HG02610 (cell line): ENCODE results near the gene IL15RA.
"Not testable (repeated sequence)": the region's sequence is repeated elsewhere in the genome, so short reads cannot be mapped to it uniquely, and the experiment has no call there.

Source experiments
- ATAC-seq: cut with Tn5 transposase; IDR thresholded peaks from one replicate; pipeline ENCODE4 v1.9.1; 2021; ENCODE audit warnings: mild to moderate bottlenecking, moderate library complexity; ENCODE audit not compliant: unreplicated experiment

The IL15RA gene

DNA sequence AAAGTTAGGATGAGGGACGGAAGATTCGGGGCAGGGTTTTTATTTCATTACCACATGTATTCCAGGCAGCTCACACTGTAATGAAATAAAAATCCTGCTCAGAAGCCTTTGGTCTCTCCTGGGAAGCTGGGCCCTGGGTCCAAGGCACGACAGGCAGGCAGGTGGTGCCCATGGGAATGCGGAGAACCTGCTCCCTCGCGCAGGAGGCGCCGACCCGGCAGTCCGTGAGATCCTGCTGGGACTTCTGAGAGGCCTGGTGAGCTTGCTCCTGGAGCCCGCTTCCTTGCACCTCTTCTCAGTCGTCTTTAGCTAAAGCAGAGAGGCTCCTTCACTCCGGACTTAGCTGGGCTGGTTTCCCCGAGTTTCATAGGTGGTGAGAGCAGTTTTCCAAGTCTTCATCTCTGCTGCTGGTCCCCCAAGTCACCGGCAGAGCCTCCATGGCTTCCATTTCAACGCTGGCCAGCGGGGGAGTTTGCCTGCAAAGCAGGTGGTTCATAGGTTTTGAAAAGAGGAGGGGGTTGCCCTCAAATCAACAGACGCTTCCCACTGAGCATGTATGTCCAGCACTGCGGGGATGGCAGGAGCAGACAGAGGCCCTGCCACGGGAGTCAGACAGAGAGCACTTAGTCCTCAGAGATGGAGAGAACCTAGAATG lies 24.5 kb downstream of the IL15RA start:
- ATAC-seq, result no peak

DNA sequence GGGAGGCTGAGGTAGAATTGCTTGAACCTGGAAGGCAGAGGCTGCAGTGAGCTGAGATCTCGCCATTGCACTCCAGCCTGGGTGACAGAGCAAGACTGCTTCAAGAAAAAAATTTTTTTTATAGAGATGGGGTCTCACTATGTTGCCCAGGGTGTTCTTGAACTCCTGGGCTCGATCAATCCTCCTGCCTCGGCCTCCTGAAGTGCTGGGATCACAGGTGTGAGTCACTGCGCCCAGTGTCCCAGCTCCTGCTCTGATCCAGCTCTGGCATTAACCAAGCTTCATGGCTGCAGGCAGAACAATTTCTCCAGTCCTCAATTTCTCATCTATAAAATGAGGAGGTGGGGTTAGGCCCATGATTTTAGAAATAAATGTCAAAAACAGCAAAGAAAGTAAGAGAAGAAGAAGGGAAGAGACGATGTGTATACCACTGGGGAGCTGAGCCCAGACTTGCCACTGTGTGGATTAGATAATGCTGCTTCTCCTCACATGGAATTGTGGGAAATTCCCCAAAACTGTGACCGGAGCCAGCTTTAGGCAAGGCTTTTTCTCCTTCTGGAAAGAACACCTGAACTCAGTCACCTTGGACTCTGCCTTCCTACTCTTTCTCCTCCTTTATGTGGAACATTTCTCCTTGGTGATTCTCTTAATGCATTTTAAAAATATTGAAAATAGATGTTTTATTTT lies 25.5 kb downstream of the IL15RA start:
- no peak for ATAC-seq

DNA sequence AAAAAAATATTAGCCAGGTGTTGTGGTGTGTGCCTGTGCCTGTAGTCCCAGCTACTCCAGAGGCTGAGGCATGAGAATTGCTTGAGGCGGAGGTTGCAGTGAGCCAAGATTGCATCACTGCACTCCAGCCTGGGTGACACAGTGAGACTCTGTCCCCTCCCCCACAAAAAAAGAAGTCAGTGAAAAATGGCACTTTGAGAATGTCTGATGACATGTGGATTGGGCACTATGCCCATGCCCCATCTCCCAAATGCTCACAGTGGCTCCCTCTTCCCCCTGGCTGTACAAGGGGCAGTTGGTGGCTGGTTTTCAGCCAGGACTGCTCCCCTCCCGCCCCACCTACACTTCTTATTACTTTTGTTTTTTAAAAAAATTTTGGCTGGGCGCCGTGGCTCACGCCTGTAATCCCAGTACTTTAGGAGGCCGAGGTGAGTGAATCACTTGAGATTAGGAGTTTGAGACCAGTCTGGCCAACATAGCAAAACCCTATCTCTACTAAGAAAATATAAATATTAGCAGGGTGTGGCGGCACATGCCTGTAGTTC lies 26.1 kb downstream of the IL15RA start:
- no peak for ATAC-seq

DNA sequence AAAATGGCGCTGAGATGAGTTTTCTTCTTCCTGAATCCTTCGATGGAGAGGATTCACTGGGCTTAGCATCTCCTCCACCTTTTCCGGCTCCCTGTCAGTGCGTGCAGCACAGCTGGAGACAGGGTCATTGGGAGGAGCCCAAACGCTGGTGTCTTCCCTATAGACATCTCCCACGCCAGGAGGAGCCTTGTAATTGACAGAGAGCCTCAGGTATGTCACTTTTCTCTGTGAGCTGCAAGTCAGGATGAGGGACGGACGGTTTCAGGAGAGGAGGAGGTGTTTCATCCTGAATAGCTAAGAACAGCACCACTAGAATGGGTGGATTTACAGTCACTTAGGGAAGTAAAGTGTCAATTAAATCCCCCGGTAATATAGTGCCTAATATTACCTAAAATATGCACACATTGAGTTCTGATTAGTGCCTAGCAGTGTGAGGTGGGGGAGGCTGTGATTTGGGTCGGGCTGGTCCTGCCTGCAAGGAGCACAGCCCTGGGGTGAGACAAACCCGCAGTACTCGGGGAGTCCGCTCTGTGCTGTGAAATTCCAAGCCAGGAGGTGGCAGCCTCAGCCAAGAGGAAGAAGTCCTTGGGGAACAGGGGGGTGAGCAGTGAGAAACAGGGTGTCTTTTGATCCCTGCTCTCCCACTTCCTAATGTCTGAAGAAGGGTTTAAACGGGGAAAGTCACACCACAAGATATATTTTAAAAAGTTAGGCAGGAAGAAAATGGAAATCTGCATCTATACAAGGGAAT lies 28.2 kb downstream of the IL15RA start:
- no peak for ATAC-seq

DNA sequence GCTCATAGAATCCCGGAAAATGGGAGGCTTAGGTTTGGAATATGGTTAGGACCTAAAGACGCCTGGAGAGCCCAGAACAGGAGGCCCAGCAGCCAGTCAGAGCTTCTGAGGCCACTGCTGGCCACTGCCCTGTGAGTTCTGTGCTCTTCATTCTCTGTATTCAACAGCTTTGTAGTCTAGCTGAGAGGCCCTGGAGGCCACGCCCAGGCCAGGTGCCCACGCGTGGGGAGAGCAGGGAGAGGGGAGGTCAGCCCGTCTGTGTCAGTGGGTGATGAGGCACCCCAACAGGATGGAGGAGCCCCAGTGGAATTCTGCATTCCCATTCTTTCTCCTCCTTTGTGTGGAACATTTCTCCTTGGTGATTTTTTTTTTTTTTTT lies 29.1 kb downstream of the IL15RA start:
- no peak for ATAC-seq

DNA sequence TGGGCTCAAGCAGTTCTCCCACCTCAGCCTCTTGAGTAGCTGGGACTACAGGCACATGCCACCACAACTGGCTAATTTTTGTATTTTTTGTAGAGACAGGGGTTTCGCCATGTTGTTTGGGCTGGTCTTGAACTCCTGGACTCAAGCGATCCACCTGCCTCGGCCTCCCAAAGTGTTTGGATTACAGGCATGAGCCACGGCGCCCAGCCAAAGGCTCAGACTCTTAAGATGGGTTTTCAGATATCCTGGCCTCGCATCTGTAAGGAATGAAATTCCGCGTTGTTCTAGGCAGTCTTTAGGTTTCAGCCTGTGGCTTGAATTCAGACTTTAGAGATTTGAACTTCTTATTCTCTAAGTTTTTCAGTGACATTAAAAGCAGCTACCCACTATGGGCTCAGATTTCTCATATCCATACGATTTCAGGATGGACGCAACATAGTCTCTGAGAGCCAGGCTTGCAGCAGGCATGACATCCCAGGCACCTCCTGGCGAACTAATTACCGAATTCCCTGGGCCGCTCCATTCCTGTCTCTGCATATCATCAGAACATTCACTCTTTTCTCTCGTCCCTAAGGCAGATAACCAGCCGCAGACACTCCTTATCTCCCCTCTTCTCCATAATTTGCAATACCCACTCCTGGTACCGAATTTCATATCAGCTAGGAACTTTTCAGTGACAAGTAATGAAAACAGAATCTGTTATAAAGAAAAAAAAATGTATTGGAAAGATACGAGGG lies 29.7 kb downstream of the IL15RA start:
- ATAC-seq, result no peak

DNA sequence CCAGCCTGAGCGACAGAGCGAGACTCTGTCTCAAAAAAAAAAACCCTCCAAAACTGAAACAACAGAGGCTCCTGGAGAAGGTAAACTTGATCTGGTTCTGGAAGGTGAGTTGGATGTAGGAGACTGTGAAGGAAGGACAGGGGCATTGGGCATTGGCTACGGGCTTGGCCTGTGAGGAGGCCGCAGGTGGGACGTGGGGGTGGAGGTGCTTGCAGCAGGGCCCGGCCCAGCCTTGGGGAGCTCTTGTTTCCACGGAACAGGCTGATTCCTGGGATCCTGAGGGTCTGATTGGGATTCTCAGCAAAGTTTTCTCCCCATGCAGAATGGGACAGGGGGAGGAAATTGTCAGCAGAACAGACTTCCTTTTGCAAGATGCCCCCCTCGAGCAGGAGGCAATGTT lies 30.6 kb downstream of the IL15RA start:
- no peak for ATAC-seq

DNA sequence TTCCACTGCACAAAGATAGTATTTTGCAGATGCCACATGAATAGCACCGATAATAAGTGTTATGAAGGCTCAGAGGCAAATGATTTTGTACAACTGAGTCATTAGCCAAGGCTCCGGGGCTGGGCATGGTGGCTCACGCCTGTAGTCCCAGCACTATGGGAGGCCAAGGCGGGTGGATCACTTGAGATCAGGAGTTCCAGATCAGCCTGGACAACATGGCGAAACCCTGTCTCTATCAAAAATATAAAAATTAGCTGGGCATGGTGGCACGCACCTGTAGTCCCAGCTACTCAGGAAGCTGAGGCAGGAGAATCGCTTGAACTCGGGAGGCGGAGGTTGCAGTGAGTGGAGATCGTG lies 30.9 kb downstream of the IL15RA start:
- not testable (repeated sequence) for ATAC-seq

DNA sequence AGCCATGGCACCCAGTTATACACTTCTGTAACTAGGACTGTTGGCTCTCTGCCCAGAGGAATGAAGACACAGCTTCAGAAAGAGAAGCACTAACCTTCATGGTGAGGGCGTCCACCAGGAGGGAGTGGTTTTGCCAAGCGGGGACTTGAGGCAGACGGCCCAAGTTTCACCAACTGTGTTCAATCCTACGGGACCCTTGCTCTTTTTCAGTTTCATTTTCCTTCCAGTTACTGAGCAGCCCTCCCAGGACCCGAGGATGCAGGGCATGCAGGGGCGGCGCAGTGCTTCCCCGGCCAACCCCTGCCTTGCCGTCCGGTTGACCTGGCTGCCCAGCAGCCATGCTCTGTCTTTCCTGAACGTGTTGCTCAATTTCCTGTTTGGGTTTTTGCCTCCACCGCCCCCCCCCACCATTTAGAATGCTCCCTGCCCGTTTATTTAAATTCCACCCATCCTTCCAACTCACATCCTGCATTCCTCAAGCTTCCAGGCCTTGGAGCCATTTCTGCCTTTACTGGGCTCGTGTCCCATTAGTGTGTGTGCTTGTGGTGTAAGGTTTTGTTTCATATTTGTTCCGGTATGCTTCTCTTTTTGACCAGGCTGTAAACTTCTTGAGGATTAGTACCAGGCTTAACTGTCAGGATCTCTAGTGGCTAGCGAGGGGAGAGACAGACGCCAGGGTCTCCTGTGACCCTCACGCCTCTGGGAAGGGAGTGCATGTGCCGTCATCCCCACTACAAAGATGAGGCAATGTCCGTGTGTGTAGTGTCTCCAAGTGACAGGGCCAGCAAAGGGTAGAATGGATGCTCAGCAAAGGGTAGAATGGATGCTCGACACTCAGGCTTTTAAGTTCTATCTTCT lies 31.6 kb downstream of the IL15RA start:
- ATAC-seq, result no peak

DNA sequence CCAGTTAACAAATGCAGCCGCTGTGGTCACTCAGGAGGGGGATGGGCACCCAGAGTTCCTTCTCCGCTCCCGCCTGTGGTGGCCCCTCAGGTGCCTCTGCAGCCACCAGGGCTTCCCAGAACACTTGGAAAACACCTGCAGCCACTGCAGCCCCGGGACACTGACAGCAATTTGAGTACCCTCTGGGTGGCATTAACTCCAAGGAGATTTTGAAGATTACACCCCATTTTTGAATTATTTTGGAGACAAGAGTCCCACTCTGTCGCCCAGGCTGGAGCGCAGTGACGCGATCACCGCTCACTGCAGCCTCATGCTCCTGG lies 32.2 kb downstream of the IL15RA start:
- ATAC-seq, result no peak

DNA sequence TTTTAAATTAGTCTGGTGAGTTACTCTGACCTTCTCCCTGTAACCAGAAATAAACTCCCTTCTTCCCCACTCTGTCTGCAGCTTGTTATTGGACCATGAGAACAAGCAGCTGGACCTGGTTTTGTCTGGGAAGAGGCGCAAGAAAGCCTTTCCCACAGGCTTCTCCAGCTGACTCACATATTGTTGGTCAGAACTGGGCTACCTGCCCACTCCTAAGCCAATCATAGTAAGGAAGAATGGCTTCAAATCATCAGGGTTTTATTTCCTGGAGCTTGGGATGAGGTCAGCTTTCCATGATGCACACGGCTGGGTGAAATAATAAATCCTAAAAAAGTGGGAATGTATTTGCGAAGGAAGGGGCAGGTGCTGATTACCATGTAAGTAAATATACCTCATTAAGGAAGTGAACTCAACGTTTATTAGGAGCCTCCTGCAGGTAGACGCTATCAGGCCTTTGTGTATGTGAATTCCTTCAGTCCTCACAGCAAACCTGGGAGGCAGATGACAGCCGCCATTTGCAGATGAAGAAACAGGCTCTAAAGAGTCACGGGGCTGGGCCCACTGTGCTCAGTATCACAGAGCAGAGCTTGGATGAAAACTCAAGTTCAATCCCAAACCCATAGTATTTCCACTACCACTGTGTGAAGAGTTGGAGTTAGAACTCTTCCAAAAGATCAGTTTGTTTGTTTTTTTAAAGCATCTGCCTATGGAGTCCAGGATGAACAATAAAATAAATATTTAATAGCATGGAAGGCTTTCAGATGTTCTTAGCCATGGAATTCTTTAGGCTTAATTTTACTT lies 32.8 kb downstream of the IL15RA start:
- ATAC-seq, result no peak

DNA sequence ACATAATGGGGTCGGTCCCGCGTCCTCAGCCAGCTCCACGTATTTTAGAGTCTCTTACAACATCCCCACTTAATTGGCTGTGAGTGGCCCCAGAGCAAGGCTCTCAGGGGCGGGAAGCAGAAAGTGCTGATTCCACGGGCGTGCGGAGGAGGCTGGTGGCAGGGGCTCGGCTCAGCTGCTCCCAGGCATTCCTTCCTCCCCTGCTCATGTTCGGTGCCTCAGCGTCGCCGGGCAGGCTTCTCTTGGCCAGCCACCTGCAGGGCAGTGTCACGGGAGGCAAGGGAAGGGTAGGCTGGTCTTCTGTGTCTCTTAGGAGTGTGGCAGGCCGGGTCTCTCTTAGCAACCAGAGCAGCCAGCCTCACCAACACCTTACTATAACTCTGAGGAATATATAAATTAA lies 33.8 kb downstream of the IL15RA start:
- ATAC-seq, result no peak

DNA sequence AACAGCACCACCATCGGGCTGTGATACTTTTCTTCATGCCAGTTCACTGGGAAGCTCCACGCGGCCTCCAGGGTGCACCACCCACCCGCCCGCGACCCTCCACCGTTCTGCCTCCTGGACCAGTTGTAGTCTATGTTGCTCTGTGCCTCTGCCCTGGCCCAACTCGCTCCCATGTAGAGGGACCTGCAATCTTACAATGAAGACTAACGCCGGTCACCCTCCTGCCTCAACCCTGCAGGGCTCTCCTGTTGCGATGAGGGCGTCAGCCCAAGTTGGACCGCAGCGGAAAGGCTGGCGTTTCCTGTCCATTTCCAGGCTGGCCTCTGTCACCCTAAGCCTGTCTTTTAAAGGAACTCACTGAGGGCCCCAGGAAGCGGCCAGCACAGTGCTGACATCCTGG lies 34.9 kb downstream of the IL15RA start:
- no peak for ATAC-seq

DNA sequence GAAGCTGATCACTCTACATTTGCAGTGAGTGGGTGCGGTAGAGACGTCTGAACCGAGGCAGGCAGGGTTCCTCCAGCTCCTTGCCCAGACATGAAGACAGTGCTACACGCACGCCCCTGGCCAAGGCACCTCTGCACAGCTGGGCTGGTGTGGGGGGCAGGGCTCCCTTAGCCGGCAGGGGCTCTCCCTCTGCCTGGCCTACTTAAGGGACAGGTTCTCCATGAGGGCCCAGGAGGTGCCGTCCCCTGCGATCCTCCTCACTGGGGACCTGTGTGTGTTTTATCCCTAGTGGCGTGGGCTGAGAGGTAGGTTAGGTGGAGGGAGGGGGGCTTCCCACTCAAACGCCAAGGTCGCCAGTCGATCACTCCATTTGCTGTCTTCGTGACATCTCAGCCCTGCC lies 35.3 kb downstream of the IL15RA start:
- no peak for ATAC-seq

DNA sequence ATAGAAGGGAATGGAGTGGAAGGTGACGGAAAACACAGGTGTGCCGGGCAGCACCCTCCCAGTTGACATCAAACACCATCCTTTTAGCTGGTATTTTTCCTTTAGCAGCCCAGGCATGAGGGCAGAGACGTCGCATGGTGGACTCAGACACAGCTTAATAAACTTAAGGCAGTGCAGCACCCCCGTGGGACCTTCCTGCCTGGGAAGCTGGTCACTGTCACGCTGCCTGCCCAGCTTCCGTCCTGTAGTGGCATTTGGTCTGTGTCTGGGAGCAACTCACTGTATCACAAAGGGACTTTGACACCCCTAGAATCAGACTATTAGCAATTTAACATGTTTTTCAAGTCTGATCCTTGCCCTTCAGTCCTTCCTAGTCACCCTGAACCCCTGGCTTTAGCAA lies 35.8 kb downstream of the IL15RA start:
- no peak for ATAC-seq

DNA sequence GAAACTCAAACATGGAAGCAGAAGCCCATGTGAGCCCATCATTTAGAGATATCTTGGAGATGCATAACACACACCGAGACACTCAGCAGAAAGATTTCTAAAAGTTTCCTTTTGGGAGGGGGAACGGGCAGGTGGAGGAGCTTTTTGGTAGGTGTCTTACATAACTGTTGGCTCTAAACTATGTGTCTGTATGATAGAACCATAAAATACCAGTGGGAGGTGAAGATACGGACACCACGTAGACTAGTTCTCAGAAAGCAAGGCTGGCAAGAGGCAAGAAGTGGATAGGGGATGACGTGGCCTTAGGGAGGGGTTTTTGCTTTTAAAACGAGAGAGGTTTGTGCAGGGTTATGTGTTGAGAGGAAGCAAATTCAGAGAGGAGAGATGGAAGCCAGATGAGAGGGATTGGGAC lies 36.5 kb downstream of the IL15RA start:
- ATAC-seq, result no peak

DNA sequence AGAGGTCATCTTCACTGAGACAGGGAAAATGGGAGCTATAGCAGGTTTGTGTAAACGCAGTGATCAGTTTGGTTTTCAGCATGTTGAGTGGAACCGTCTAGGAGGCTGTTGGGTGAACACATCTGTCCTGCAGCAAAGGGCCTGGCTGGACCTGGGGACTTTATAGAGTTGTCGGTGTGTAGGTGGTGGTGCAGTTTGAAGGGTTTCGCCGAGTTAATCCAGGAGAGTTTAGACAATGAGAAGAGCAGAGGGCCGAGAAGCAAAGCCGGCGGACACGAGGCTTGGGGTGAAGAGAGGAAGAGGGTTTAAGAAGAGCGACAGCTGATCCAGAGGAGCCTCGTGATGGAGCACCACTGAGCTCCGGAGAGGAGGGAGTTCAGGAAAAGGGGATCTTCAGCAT lies 39.1 kb downstream of the IL15RA start:
- no peak for ATAC-seq

DNA sequence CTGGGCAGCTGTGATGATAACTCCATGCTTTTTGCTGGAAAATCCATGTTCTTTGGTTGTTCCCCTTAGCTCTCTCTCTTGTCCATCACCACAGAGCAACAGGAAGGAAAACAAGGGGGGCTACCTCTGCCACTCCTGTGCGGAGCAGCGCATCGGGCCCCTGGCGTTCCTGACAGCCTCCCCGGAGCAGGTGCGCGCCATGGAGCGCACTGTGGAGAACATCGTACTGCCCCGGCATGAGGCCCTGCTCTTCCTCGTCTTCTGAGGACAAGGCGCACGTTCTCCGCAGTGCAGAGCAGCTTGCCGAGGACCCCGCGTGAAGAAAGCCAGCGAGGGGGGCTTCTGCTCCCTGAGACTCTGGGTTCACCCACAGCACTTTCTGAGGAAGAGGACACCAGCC lies 40.3 kb downstream of the IL15RA start:
- no peak for ATAC-seq

DNA sequence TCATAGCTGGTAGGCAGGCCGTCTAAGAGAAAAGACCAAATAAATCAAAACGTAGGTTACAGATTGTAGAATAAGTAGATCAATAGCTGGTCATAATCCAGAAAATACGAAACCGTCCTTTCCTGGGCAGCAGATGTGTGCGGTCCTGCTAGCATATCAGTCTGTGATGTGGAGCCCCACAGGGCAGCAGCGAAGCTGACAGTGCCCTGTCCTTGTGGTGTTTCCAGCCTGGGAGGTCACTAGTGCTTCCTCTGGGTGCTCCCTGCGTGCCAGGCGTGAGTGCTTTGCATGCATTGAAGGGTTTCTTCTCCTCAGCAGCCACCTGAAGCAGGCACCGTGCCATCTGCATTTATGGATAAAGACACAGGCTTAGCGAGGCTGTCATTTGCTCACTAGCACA lies 41.7 kb downstream of the IL15RA start:
- ATAC-seq, result no peak
